T47D (cell line): ENCODE results near the gene VTI1A.

Experiments used
- DNase-seq, 2 experiments: peaks; one replicate each; pipeline versions ENCODE4 v3.0.0 to v3.0.0-alpha.2; 2011 to 2012; ENCODE audit warnings: low read depth in 1 of 2, low spot score in 1 of 2
- JUND ChIP-seq: IDR thresholded peaks from 2 replicates; pipeline ENCODE4 v1.6.1; 2012; ENCODE audit warnings: low read depth
- in situ Hi-C: cut with HindIII; loops from 2 replicates; pipeline ENCODE4 v1.10.0; 2016; ENCODE audit warnings: low sequenced_read_pairs, low pct_unique_long_range_greater_than_20kb

The VTI1A gene

DNA sequence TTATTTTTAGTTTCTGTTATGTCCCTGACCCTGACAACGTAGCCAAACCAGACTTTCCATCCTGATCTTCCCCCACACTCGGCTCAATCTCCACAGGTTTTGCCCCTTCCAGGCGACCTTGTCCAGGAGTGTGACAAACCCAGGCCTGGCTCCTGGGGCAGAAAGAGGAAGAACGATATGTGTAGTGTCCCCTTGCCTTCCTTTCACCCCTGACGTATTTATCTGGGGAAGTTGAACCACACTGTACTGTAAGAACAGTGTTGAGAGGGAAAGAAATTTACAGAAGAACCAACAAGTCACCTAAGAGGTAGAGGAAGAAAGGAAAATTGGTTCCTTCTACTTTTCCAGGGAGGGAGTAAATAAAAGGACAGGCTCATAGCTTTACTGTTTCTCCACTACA, 158.0 kb downstream of the VTI1A start:
- TF ChIP-seq JUND: no peak
- DNase-seq: no peak
- in situ Hi-C loops: no loop called here

- no peak for DNase-seq
- in situ Hi-C loops: no loop called here
- TF ChIP-seq JUND: no peak
Measured at GRCh38 chr10:112607506-112607905, 160.5 kb downstream of the VTI1A start.

GRCh38 chr10:112613620-112614019, 166.6 kb downstream of the VTI1A start:
- no peak for TF ChIP-seq JUND
- no peak for DNase-seq
- in situ Hi-C loops: no loop called here

DNA sequence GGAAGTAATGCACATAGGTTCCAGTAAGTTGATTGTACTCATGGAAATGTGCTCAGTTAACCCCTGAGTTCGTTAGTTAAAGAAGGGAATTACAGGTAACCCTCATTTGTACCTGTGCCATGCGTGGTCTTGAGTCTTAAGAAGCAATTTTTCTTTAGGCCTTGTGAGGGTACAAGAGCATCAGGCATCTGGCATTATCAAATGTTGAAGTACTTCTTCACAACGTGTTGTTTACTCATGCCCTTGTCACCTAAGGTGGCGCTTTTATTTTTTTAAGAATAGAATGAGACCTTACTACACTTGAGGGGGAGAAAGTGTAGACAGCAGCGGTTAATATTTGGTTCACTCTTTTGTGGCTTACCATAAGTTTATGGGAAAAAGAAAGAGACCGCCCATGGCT, 167.1 kb downstream of the VTI1A start:
- no peak for TF ChIP-seq JUND
- in situ Hi-C loops: no loop called here
- DNase-seq: no peak

GRCh38 chr10:112614586-112614985, 167.6 kb downstream of the VTI1A start:
- TF ChIP-seq JUND: no peak
- DNase-seq: no peak
- in situ Hi-C loops: no loop called here

GRCh38 chr10:112615269-112615668, 168.3 kb downstream of the VTI1A start:
- TF ChIP-seq JUND: no peak
- in situ Hi-C loops: no loop called here
- DNase-seq: no peak

DNA sequence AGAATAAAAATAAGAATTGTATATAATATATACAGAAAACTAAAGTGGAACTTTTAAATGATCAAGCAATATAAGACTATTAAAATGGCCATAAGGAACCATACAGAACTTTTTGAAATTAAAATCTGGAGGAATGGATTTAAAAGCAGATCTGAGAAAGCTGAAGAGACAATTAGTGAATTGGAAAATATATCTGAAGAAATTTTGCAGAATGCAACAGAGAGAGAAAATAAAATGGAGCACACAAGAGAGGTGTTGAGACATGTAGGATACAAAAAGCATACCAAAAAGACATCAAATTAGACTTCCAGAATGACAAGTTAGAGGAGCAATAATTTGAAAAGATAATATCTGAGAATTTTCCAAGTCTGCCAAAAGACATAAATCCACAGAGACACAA, 169.6 kb downstream of the VTI1A start:
- in situ Hi-C loops: no loop called here
- TF ChIP-seq JUND: no peak
- DNase-seq: no peak

DNA sequence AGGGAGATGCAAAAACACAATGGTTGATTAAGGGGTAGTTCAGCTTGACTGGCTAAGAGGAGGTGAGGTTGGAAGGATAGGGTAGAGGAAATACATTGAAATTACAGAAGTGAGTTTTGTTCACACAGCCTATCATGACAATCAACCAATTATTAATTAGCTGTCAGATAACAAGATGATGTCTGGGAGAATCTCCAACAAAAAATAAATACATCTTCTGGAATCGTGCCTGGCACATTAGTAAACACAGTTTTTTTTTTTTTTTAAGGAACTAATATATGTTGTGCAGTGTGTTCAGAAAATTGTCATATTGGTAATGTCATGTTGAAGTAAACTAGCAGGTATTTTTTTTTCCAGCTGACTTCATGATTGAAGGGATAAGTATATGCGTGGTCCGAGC, 171.8 kb downstream of the VTI1A start:
- in situ Hi-C loops: no loop called here
- no peak for DNase-seq
- TF ChIP-seq JUND: no peak

- in situ Hi-C loops: no loop called here
- DNase-seq: no peak
- TF ChIP-seq JUND: no peak
Measured at GRCh38 chr10:112619556-112619955, 172.5 kb downstream of the VTI1A start.

GRCh38 chr10:112622786-112623185, 175.8 kb downstream of the VTI1A start:
- TF ChIP-seq JUND: no peak
- no peak for DNase-seq
- in situ Hi-C loops: no loop called here

- no peak for DNase-seq
- in situ Hi-C loops: no loop called here
- TF ChIP-seq JUND: no peak
Measured at GRCh38 chr10:112624546-112625048, 177.6 kb downstream of the VTI1A start.

GRCh38 chr10:112628951-112629609, 182.1 kb downstream of the VTI1A start:
- in situ Hi-C loops: no loop called here
- DNase-seq: no peak
- no peak for TF ChIP-seq JUND

DNA sequence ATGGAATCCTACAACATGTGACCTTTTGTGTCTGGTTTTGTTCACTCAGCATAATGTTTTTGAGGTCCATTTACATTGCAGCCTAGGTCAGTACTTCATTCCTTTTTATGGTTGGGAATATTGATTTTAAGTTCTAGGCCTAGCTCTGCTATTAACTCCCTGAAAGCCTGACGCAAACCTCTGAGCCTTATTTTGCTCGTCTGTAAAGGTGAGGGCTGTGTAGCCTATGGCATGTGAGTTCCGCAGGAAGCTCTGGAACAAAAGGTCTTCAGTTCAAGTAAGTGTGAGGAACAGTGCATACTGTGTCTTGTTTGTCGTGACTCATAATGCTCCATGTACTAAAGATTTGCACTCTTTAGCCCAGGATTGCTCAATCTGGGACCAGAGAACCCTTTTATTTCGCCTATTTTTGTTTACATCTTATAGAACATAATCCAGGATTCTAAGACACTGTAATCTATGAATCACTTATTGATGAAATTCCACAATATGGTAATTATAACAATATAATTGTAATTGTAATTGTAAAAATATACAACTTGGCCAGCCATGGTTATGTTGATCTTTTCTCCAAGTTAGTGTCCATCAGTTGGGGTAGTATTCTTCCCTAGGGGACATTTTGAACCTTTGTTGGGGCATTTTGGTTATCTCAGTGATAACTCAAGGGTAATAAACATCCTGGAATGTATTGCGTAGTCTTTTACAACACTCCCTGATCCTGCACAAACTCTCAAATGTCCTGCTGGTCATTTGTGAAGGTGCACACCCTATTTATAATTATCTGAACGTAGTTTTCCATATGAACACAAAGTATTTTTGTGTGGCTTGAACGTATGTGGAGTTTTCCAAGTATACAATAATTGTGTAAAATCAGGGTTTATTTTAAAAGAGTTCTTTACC, 184.7 kb downstream of the VTI1A start:
- no peak for TF ChIP-seq JUND
- no peak for DNase-seq
- in situ Hi-C loops: no loop called here
